Neuronal stem cell (in vitro differentiated cells): ENCODE data around the gene MYBL2.
"Not testable (repeated sequence)": the region's sequence is repeated elsewhere in the genome, so short reads cannot be mapped to it uniquely, and the experiment has no call there.

Experiments used
- DNase-seq: peaks from one replicate; pipeline ENCODE4 v3.0.0-alpha.2; 2013; ENCODE audit warnings: low spot score
- H2AFZ ChIP-seq: one replicate; pipeline ENCODE4 v1.6.1; 2013; ENCODE audit warnings: mild to moderate bottlenecking, low read length, inconsistent platforms
- H2AK5ac ChIP-seq: 2 replicates; pipeline ENCODE4 v1.6.1; 2013; ENCODE audit warnings: low read depth, mild to moderate bottlenecking, inconsistent platforms, low read length, moderate library complexity, mixed read lengths
- H2BK120ac ChIP-seq: 2 replicates; pipeline ENCODE4 v1.6.1; 2013; ENCODE audit warnings: low read depth, mild to moderate bottlenecking, inconsistent platforms, low read length, moderate library complexity, mixed read lengths
- H2BK12ac ChIP-seq: one replicate; pipeline ENCODE4 v1.6.1; 2013; ENCODE audit warnings: low read length, inconsistent platforms
- H2BK15ac ChIP-seq: 2 replicates; pipeline ENCODE4 v1.6.1; 2013; ENCODE audit warnings: mild to moderate bottlenecking, low read length, inconsistent platforms, mixed read lengths
- H2BK5ac ChIP-seq: one replicate; pipeline ENCODE4 v1.6.1; 2013; ENCODE audit warnings: inconsistent platforms, mild to moderate bottlenecking, low read length, moderate library complexity
- H3K14ac ChIP-seq: one replicate; pipeline ENCODE4 v1.6.1; 2013; ENCODE audit warnings: low read length, inconsistent platforms
- H3K18ac ChIP-seq: 2 replicates; pipeline ENCODE4 v1.6.1; 2013; ENCODE audit warnings: low read length, inconsistent platforms
- H3K23ac ChIP-seq: 2 replicates; pipeline ENCODE4 v1.6.1; 2013; ENCODE audit warnings: low read depth, mild to moderate bottlenecking, mixed read lengths, low read length, inconsistent platforms; ENCODE audit not compliant: poor library complexity
- H3K27ac ChIP-seq: replicated peaks from 3 replicates; pipeline ENCODE4 v1.5.1; 2013; ENCODE audit warnings: low read length, inconsistent platforms
- H3K27me3 ChIP-seq, 3 experiments: 2 replicates each; pipeline ENCODE4 v1.6.1; 2013; ENCODE audit warnings: low read length in 3 of 3, mild to moderate bottlenecking in 2 of 3, inconsistent platforms in 1 of 3, low read depth in 1 of 3, mixed read lengths in 1 of 3, moderate library complexity in 1 of 3; ENCODE audit not compliant: control insufficient read depth in 3 of 3, insufficient read depth in 3 of 3
- H3K36me3 ChIP-seq, 2 donors: replicated peaks in 1 of 2; 2 replicates each; pipeline ENCODE4 v1.6.1; 2013; ENCODE audit warnings: low read length in 2 of 2; ENCODE audit not compliant: control insufficient read depth in 2 of 2, insufficient read depth in 2 of 2
- H3K4ac ChIP-seq: 2 replicates; pipeline ENCODE4 v1.6.1; 2013; ENCODE audit warnings: inconsistent platforms, mild to moderate bottlenecking, low read length, moderate library complexity
- H3K4me1 ChIP-seq, 2 donors: 1 replicate in 1 of 2; 2 replicates in 1 of 2; pipeline ENCODE4 v1.6.1; 2013; ENCODE audit warnings: low read length in 2 of 2, low read depth in 1 of 2; ENCODE audit not compliant: control insufficient read depth in 2 of 2, insufficient read depth in 1 of 2
- H3K4me2 ChIP-seq: one replicate; pipeline ENCODE4 v1.6.1; 2013; ENCODE audit warnings: mild to moderate bottlenecking, low read length, inconsistent platforms; ENCODE audit not compliant: insufficient read depth, poor library complexity, severe bottlenecking
- H3K4me3 ChIP-seq, 2 donors: 2 replicates each; pipeline ENCODE4 v1.5.1; 2013; ENCODE audit warnings: low read length in 2 of 2, mild to moderate bottlenecking in 2 of 2, inconsistent platforms in 1 of 2, moderate library complexity in 1 of 2
- H3K79me1 ChIP-seq: one replicate; pipeline ENCODE4 v1.6.1; 2013; ENCODE audit warnings: low read depth, mild to moderate bottlenecking, inconsistent platforms, low read length, moderate library complexity
- H3K9ac ChIP-seq: one replicate; pipeline ENCODE4 v1.6.1; 2013; ENCODE audit warnings: mild to moderate bottlenecking, low read depth, low read length, inconsistent platforms; ENCODE audit not compliant: poor library complexity
- H3K9me3 ChIP-seq, 2 donors: replicated peaks in 1 of 2; 2 replicates each; pipeline versions ENCODE3 to v1.6.1; 2013; ENCODE audit warnings: low read length in 2 of 2, mild to moderate bottlenecking in 2 of 2, inconsistent platforms in 1 of 2, low read depth in 1 of 2, mixed read lengths in 1 of 2, moderate library complexity in 1 of 2; ENCODE audit not compliant: control insufficient read depth in 2 of 2, insufficient read depth in 1 of 2
- H4K8ac ChIP-seq: one replicate; pipeline ENCODE4 v1.6.1; 2013; ENCODE audit warnings: low read depth, mild to moderate bottlenecking, inconsistent platforms, low read length, moderate library complexity
- H4K91ac ChIP-seq: one replicate; pipeline ENCODE4 v1.6.1; 2013; ENCODE audit warnings: low read length, low read depth, mild to moderate bottlenecking, inconsistent platforms; ENCODE audit not compliant: poor library complexity
- WGBS, 2 donors: extraction: QIAGEN DNeasy Blood & Tissue Kit; methylation state at CpG; one replicate each; pipeline ENCODE4 v1.1.7; 2013; ENCODE audit warnings: missing lambda C conversion rate in 2 of 2, mixed read lengths in 1 of 2; ENCODE audit not compliant: insufficient read length in 2 of 2, insufficient replicate concordance in 1 of 2; ENCODE audit errors: extremely low coverage in 2 of 2; 5-methylcytosine and 5-hydroxymethylcytosine counted together

MYBL2 gene

DNA sequence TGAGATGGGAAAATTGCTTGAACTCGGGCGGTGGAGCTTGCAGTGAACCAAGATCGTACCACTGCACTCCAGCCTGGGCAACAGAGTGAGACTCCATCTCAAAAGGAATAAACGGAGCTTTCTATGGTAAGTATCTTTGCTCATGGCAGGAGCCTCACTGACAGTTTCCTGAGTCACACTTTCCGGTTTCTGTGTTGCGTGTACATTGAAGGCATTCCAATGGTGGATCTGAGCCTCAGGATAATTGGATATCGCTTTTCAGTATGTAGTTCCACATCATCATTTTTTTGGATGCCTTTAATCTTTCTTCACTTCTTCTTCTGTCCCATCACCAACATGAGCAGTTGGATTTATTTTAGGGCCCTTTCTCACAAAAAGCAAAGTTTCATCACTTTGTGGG lies 88.5 kb downstream of the MYBL2 start:
- no peak overlapping the region for H2BK15ac ChIP-seq
- no peak overlapping the region for H3K27ac ChIP-seq
- H3K14ac ChIP-seq, result no peak overlapping the region
- no peaks in the 10 kb centered on the region for H3K36me3 ChIP-seq
- no peak overlapping the region for H2BK12ac ChIP-seq
- WGBS, 2 donors, result no CpG with 5 or more reads among the region's 7 CpGs
- H4K8ac ChIP-seq, result no peak overlapping the region
- no peaks in the 10 kb centered on the region for H3K27me3 ChIP-seq
- H3K9ac ChIP-seq, result no peak overlapping the region
- no peak overlapping the region for H2AK5ac ChIP-seq
- H4K91ac ChIP-seq, result no peak overlapping the region
- no peaks in the 10 kb centered on the region for H3K4me1 ChIP-seq
- no peak overlapping the region for H2BK120ac ChIP-seq
- H3K18ac ChIP-seq, result no peak overlapping the region
- H3K9me3 ChIP-seq, result no peaks in the 10 kb centered on the region
- H3K4me3 ChIP-seq, result no peak overlapping the region
- H3K79me1 ChIP-seq, result no peaks in the 10 kb centered on the region
- no peak overlapping the region for H3K4ac ChIP-seq
- H3K4me2 ChIP-seq, result no peak overlapping the region
- no peak overlapping the region for H3K23ac ChIP-seq
- no peak overlapping the region for H2AFZ ChIP-seq
- no peak for DNase-seq
- H2BK5ac ChIP-seq, result no peak overlapping the region

DNA sequence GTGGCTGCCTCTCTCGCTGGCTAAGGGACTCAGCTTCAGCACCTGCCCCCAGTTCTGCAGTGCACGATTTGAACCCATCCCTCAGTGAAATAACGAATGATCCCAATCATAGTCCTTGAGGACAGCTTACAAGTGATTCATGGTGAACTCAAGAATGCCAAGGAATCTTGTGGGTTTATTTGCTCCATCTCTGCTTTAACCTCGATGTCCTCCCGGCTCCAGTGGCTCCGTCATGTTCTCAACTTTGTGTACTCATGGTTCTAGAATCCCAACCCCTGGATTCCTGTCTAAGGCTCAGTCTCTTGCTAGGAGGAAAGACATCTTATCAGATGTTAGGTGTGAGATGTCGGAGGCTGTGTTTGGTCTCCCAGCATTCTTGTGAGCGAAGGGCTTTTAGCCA lies 88.9 kb downstream of the MYBL2 start:
- H3K4ac ChIP-seq, result no peak overlapping the region
- no peaks in the 10 kb centered on the region for H3K9me3 ChIP-seq
- H2AFZ ChIP-seq, result no peak overlapping the region
- H3K4me1 ChIP-seq, result no peaks in the 10 kb centered on the region
- H3K14ac ChIP-seq, result no peak overlapping the region
- no peak overlapping the region for H3K27ac ChIP-seq
- no peak overlapping the region for H3K23ac ChIP-seq
- H3K9ac ChIP-seq, result no peak overlapping the region
- no peaks in the 10 kb centered on the region for H3K27me3 ChIP-seq
- no peak overlapping the region for H3K18ac ChIP-seq
- H2BK5ac ChIP-seq, result no peak overlapping the region
- no peak overlapping the region for H2BK12ac ChIP-seq
- no peak overlapping the region for H3K4me3 ChIP-seq
- H3K4me2 ChIP-seq, result no peak overlapping the region
- no peak overlapping the region for H4K8ac ChIP-seq
- no peak overlapping the region for H4K91ac ChIP-seq
- H2BK120ac ChIP-seq, result no peak overlapping the region
- WGBS, 2 donors, result no CpG with 5 or more reads among the region's 8 CpGs
- no peaks in the 10 kb centered on the region for H3K36me3 ChIP-seq
- H3K79me1 ChIP-seq, result no peaks in the 10 kb centered on the region
- DNase-seq, result no peak
- H2AK5ac ChIP-seq, result no peak overlapping the region
- no peak overlapping the region for H2BK15ac ChIP-seq

DNA sequence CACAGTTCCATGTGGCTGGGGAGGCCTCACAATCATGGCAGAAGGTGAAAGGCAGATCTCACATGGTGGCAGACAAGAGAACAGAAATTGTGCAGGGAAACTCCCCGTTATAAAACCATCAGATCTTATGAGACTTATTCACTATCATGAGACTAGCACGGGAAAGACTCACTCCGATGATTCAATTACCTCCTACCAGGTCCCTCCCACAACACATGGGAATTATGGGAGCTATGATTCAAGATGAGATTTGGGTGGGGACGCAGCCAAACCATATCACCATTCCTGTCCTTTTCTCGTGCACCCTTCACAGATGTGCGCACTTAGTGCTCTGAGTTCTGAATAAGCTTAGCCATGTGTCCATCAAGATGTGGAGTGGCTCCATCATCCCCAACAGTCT lies 91.0 kb downstream of the MYBL2 start:
- not testable (repeated sequence) for H3K23ac ChIP-seq, H4K91ac ChIP-seq, H3K4ac ChIP-seq, H2BK12ac ChIP-seq, H3K27me3 ChIP-seq, H3K4me2 ChIP-seq, H3K4me1 ChIP-seq, H2BK15ac ChIP-seq, H3K36me3 ChIP-seq, H3K9me3 ChIP-seq, H3K4me3 ChIP-seq, H2AFZ ChIP-seq, H3K27ac ChIP-seq, H3K79me1 ChIP-seq, DNase-seq, H2BK120ac ChIP-seq, H2AK5ac ChIP-seq, H3K9ac ChIP-seq, H3K18ac ChIP-seq, H2BK5ac ChIP-seq, H3K14ac ChIP-seq, H4K8ac ChIP-seq
- WGBS, 2 donors, result no CpG with 5 or more reads among the region's 6 CpGs

DNA sequence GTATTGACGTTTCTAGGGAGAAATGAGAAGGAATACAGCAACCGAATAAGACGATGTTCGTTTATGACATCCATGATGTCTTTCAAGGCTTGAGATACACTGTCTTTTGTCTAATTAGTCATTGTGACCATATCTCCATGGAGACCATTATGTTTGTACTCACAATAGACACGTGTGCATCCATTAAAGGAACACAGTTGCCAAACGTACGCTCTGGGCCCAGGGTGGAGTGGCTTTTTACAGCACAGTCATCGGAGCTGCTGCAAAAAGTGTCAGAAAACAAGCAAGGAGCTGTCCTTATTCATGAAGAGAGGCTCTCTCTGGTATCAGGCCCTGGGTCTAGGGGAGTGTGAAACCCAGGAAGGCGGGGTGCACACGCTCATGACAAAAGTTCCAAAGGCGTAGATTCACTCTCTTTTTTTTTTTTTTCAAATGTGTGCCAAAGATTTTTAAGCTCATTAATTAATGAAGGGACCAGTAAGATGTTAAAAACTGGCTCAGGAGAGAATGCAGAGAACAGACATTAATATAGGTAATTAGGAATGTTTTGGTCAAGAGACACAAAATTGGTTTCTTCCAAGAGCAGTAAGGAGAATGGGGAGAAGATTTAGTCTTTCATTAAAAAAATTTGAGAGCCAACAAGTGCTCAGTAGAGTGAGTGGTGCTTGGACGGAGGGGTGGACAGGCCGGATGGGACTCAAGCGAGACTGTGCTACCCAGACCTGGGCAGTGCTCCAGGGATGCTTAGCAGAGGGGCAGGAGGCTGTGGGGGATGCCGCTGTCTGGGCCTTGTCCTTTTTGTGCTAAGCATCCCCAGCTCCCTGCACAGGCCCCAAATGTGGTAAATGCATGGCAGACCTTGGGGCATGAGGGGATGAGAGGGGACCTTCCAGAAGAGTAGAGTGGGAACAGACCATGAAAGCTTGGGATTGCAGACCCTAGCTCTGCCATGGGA lies 94.7 kb downstream of the MYBL2 start:
- DNase-seq, result no peak
- no peaks in the 10 kb centered on the region for H3K79me1 ChIP-seq
- H3K9me3 ChIP-seq, result no peaks in the 10 kb centered on the region
- no peak overlapping the region for H2AK5ac ChIP-seq
- H3K18ac ChIP-seq, result peak overlapping the region; percentile 27
- no peak overlapping the region for H4K91ac ChIP-seq
- H3K4me2 ChIP-seq, result no peak overlapping the region
- H3K14ac ChIP-seq, result no peak overlapping the region
- H3K27me3 ChIP-seq, result no peaks in the 10 kb centered on the region
- WGBS, 2 donors, result no CpG with 5 or more reads among the region's 15 CpGs
- H3K23ac ChIP-seq, result no peak overlapping the region
- no peaks in the 10 kb centered on the region for H3K36me3 ChIP-seq
- peaks cover 14 to 24% of the 10 kb centered on the region in 2 donors for H3K4me1 ChIP-seq
- peak overlapping the region; percentile 27 for H2AFZ ChIP-seq
- H3K27ac ChIP-seq, result no peak overlapping the region
- H3K4me3 ChIP-seq, result no peak overlapping the region
- H3K9ac ChIP-seq, result no peak overlapping the region
- H4K8ac ChIP-seq, result no peak overlapping the region
- H2BK120ac ChIP-seq, result no peak overlapping the region
- no peak overlapping the region for H2BK12ac ChIP-seq
- H2BK5ac ChIP-seq, result no peak overlapping the region
- H2BK15ac ChIP-seq, result no peak overlapping the region
- H3K4ac ChIP-seq, result no peak overlapping the region
